NCI-H82 treated with DMSO at 0.1 percent for 48 hours (cell line): Measurements from ENCODE around the gene CAMSAP2.
"Not testable (repeated sequence)": the region's sequence is repeated elsewhere in the genome, so short reads cannot be mapped to it uniquely, and the experiment has no call there.

Source experiments
- DNase-seq: peaks from one replicate; lab custom pipeline; 2025; ENCODE audit not compliant: unreplicated experiment; lab: John Stamatoyannopoulos, UW

CAMSAP2 gene

DNA sequence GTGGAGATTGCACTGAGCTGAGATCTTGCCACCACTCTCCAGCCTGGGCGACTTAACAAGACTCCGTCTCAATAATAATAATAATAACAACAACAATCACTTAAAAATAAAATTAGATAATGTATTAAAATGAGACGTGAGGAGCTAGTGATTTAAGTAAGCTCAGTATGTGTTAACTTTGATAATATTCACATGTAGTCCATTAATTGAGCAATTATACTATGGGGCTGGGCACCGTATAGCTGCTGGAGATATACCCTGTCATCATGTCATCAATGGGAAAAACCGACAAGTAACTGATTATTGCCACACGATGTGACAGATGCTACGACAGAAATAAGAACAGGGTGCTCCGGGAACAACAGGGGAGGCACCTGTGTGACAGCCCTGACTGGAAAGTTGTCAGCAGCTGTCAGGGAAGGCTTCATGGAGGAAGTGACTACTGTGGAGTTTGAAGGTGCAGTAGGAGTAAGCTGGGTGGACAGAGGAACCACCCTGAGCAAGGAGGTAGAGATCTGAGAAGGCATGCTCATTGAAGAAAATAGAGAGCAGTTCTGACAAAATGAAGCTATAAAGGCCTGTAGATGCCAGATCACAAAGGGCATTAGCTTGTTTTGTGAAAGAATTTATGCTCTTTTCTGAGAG is 924 bp upstream of the CAMSAP2 start:
- no peak for DNase-seq

DNA sequence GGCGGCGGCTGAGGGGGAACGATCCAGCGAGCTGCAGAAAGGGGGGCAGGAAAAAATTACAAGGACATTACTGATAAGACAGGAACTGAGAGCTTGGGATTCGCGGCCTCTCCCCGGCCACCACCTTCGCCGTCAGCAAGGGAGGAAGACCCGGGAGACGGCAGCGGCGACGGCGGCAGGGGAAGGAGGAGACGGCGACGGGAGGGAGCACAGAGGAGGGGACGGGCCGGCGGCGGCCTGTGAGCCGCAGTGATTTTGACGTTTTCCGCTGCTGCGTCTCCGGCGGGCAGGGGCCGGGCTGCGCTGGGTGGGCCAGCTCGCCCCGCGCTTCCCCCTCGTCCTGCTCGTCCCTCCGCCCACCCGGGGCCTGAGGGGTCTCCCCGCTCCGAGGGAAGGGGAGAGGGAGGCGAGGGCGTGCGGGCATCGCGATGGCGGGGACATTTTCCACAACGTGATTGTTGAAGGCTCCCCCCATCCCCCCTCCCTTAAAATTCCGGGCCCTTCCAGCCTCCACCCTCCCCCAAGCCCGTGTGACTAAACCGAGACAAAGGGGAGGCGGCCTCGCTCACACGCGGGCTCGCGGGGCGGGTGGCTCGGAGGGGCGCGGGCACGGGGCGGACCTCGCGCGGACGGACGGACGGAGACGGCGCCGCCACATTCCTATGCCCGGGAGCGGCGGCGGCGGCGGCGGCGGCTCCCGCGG is 407 bp downstream of the CAMSAP2 start:
- DNase-seq, result no peak

DNA sequence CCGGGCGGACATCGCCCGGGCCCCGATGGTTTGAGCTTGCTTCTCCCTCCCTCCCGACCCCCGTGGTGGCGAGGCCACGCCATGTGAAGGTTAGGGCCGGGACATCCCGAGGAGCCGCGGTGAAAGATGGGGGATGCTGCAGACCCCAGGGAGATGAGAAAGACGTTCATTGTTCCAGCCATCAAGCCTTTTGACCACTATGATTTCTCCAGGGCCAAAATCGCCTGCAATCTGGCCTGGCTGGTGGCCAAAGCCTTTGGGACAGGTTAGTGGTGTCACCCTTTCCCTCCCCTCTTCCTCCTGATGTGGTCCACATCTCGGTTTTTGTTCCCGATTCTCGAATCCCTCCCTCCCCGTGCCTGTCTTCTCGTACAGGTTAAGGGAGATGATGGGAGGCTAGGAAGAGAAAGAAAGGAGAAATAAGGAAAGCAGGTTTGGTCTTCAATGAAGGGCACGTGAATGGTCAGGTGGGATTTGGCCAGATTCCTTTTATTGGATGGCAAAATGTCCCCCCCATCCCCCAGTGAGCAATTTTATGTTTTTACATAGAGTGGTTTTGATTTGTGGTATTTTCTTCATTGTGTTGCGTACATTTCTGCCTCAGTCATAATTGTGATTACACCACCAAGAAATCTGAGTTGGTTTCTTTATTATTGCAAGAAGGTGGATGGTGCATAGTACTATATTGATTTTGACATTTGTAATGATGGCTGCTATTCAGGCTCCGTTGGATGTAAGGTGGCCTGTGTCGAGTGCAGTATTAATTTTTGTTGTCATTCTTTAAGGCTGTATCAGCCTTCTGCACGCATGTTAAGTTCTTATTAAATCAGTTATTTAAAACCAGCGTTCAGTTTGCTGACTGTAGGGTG is 1.2 kb downstream of the CAMSAP2 start:
- DNase-seq, result no peak

DNA sequence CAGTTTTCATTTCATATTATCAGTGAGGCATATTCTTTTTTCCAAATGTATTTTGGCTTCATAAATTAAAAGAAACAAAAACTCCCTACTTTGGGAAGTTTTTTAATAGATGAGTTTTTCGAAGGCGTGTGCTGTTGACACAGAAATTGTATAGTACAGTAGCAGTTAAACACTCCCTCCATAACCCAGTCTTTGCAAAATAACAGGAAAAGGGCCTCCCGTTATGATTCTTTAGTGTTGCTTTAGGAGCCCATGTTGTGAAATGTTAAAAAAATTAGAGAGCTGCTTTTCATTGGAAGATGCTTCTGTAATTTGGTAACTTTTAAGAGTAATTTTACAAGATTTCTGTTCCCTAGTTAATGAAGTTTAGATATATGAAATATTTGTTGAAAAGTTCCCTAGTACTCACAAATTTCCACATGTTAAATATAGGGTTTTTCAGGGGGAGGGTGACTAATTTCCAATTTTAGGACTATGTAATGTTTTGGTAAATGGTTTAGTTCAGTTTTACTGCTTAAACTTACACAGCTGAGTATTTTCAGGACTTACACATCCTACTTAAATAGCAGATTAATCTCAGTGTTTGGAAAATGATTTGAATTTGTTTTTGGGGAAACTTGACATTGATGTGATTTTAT is 2.0 kb downstream of the CAMSAP2 start:
- DNase-seq, result no peak

DNA sequence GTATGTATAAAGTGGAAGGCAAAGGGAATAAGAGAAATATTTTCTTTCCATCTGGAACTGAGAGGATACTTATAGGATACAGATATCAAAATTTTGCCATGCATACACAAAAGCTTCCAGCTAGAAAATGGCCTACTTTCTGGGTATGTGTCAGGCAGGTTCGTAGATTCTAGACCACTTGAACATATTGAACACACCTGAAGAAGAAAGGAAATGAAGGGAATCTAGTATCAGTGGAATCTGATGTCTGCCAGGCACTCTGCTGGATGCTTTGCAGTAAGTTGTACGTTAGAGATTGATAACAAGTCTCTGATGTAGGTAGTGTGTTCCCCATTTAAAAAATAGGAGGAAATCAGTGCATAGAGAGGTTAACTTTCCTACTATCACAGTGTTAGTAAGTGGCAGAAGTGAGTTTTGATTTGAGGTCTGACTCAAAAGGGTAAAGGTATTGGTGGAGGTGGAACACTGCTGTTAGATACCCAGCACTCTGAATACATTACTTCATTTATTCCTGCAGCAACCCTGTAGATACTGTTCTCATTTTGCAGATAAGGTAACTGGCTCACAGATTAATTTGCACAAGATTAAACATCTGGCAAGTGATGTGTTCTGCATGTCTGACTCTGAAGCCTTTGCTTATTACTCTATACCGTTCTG is 3.0 kb downstream of the CAMSAP2 start:
- DNase-seq, result no peak

DNA sequence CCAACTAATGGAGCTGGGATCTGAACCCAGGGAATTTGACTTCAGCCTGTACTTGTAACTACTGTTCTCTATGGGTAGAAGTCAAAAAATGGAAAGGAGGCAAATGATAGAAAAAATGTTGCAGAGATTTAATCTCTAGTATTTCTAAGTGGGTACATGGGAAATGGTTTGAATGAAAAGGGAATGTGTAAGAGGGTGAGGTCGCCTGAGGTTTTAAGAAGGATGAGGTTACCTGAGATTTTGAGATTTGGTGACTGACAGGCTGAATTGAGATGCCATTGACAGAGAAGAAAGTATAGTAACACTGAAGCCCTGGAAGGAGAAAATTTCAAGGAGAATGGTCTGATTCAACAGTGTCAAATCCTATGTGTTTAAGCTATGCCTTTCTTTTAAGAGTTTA is 5.5 kb downstream of the CAMSAP2 start:
- DNase-seq, result no peak

DNA sequence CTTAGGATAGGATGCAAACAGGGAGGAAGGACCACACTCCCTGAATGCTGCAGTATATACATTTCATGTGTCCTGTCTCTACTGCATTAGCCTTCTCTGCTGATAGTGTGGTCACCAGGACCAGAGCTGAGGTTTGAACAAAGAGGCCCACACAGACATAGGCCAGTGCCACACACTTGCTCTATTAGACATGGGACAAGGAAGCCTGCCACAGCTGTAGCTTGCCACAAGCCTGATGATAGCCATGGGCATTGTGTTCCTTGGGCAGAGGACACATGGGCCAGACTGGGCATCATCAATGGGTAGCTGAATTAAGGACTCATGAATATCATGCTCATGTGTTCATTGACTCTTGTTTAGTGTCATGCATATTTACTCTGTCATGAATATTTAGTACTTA is 10.4 kb downstream of the CAMSAP2 start:
- no peak for DNase-seq

DNA sequence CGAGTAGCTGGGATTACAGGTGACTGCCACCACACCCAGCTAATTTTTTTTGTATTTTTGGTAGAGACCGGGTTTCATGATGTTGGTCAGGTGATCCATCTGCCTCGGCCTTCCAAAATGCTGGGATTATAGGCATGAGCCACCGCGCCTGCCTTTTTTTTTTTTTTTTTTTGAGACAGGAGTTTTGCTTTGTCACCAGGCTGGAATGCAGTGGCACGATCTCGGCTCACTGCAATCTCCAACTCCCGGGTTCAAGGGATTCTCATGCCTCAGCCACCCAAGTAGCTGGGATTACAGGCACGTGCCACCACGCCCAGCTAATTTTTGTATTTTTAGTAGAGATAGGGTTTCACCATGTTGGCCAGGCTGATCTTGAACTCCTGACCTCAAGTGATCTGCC is 12.1 kb downstream of the CAMSAP2 start:
- DNase-seq, result not testable (repeated sequence)

DNA sequence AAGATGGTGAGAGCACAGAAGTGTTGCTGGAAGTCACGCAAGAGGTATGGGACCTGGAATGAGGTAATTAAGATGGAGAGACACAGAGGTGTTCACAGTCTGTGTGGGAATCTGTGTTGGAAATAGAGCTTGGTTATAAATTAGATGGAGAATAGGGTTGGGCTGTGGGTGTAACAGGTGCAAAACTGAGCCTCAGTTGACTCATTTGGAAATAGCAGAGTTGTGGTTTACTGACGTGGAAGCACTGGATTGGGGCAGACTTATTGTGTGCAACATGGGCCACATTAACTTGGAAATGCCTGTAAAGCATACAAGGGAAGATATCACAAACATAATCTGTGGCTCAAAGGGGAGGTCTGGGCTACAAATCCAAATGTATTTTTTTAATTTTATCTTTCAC is 13.0 kb downstream of the CAMSAP2 start:
- no peak for DNase-seq

DNA sequence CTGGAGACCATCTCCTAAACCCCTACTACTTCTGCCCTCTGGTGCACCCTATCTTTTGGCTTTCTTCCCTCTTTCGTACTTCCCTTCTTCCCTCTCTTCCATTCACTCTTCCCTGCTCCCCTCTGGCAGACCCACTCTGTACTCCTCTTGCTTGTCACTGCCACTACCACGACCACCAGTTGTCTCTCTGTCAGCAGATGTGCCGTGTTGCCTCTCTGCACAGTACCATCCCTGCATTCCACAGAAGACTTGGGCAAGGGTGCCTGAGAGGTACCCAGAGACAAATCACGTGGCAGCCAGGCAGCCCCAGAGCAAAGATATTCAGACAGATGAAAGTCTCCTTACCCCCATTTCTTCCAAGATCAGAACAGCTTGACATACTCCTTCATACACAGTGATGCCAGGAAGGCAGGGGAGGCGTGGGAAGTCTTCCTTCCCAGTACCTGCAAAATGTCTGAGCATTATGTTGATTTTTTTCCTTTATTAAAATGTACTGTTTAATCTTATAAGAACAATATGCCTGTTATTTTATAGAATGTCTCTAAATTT is 15.0 kb downstream of the CAMSAP2 start:
- no peak for DNase-seq

DNA sequence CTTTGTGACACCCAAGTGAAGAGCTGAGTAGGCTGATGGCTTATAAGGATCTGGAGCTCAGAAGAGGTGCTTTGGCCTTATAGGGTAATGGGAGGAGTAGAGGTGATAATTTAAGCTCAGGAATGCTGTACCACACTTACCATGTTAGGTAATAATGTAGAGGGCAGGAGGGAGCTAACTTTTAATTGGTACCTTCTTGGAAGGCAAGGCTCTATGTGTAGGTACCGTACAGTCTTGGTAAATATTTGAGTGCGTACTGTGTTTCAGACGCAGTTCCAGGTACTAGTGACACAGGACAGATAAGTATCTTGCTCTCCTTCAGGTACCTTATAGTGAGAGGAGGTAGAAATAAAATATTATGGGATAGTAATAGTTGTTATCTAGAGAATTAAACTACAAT is 16.8 kb downstream of the CAMSAP2 start:
- no peak for DNase-seq

DNA sequence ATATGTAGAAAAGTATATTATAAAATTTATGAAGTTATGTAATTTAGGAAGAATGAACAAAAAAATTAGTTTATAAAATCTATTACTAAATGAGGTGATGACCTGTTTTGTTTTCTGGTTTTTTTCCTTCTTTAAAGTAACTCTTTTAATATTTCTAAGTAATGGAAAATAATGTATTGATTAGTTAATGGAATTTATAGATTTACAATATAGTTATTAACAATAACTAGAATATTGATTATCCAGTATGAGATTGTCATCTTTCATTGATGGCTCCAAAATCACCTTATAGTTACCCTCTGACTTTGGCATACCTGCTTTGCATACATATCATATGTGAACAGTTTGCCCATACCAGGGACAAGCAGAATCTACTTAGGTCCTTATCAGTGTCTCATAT is 23.4 kb downstream of the CAMSAP2 start:
- no peak for DNase-seq

DNA sequence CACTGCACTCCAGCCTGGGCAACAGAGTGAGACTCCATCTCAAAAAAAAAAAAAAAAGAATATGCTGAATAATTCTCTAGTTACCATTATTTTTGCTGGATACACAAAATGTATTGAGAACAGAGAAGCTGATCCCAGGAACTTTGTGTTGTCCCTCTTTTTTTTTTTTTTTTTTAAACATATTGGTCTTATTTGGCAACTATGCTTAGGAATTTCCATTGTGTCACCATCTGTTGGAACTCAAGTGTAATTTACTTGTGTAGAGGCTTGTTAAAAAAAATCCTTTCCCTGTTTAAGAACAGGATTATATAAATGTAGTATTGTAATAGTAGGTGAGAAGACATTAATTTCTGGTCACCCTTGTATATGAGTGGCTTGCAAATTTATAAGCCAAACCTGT is 28.6 kb downstream of the CAMSAP2 start:
- DNase-seq, result no peak

DNA sequence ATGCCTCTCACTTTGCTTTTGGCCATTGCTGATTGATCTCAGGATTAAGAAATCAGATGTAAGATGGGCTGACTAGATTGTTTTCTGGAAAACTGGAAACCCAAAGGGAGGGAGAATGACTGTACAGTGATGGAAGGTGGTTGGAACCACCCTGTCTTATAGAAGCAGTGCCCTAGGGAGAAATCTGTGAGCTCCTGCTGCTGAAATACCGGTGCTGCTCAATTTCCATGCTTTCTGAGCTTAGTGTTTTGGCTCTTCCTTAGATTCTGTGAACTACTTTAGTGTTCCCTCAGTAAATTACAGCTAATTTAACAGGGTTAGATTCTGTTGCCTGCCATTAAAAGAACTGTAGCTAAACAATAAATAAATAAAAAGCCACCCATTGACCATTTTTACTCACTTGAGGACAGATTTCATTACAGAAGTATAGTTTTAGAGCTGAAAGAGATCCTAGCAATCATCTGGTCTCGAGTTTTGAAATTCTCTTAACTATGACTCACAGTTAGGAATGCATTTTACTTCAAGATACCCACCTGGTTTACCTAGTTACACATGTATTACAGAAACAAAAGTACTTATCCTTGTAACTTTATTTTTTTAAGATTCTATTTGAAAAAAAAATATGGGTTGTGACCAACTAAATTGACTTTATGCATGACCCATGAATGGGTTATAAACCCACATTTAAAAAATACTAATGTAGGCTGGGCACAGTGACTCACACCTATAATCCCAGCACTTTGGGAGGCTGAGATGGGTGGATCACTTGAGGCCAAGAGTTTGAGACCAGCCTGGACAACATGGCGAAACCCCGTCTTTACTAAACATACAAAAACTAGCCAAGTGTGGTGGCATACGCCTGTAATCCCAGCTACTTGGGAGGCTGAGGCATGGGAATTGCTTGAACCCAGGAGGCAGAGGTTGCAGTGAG is 33.2 kb downstream of the CAMSAP2 start:
- DNase-seq, result no peak

DNA sequence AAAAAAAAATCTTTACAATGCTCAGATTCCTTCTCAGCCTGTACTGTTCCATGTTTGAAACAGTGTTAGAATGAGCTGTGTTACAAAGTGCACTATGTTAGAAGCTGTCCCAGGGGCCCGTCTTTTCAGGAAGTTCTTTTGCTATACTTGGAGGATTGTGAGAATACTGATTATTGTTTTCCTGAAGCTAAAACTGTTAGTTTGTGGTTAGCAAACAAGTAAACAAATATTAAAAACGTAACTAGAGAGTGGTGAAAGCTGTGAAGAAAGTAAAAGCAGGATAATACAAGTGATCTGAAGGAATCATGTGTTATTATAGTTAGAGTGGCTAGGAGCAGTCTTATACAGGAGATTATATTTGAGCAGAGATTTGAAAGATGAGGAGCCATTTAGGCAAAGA is 35.6 kb downstream of the CAMSAP2 start:
- no peak for DNase-seq

DNA sequence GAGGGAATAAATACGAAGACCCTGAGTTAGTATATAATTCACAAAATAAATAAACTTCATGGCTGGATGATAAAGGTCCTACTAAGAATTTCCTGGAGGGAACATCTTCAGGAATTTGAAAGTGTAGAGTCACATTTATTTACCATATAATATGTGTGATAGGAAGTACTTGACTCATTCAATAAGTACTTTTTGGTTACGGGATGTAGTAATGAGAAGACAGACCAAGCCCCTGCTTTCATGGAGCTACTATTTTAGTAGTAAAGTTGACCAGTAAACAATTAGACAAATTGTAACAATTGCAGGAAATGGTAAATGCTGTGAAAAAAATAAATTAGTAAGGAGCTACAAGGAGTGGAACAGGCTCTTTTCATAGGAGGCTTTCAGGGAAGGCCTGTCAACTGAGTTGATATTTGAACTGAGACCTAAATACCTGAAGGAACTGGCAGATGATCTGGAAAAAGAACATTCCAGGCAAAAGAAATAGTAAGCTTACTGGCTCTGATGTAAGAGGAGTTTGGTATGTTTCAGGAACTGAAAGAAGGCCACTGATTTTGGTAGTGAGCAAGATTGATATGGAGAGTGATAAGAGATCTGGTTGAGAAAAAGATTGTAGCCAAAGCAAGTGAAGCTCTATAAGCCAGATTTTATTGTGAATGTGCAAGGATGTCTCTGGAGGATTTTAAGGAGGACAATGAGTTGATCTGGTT is 36.2 kb downstream of the CAMSAP2 start:
- no peak for DNase-seq

DNA sequence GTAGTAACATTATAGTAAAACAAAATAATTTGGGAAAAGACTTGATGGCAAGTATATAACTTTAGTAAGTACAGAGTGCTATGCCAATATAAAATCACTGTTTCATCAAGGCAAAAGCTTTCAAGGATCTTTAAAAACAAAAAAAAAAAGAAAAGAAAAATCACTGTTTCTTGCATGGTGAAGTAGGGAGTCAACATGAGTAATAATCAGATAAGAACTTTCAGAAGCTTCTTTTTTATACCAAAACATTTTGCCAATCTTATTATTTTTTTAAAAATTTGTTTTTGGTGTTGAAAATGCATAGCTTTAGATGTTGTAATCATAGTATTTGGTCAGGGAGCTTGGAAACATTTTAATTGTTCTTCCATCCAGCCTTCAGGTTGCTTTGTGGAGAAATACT is 37.2 kb downstream of the CAMSAP2 start:
- DNase-seq, result no peak

DNA sequence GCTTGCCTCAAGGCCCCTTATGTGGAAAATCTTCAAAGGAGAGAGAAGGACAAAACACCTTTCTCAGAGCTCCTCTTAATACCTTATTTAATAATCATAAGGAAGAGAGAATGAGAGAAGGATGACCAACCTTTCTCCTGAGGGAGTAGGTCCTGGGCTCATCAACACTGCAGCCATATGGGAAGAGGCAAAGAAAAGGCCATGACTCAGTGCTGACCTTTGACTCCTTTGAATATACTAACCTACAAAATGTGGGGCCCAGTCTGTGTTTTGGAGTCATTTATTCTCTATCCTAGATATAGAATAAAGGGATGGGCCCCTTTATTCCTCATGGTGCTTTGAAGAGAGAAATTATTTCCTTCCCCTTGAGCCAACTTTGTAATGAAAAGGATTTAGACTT is 38.3 kb downstream of the CAMSAP2 start:
- no peak for DNase-seq

DNA sequence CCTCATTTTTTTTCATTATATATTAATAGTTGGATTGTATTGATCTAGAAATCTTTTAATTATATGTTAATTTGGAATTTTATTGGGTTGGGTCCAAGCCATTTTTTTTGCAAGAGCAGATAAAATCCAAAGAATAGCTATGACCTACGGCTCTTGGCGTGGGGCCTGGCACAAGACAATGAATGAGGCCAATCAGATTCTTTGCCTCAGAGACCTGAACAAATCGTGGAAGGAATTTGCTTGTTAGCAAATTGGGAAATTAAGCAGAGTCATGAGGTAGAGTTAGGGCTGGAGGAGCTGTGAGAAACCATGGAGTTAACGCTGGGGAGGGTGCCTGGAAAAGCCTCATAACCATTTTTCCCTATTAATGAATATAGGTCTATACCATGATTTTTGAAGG is 40.1 kb downstream of the CAMSAP2 start:
- DNase-seq, result no peak
